Stimulated activated CD8-positive, alpha-beta memory T cell treated with anti-CD3 and anti-CD28 coated beads, Interleukin-7, amount 100 ng/mL, for 4 hours (primary cell): ENCODE data around the gene SMC3.
"Not testable (repeated sequence)": the region's sequence is repeated elsewhere in the genome, so short reads cannot be mapped to it uniquely, and the experiment has no call there.

Source experiments
- DNase-seq, 2 donors: peaks; one replicate each; pipeline ENCODE4 v3.0.0-alpha.2; 2020; ENCODE audit warnings: low read depth in 2 of 2

Gene SMC3

DNA sequence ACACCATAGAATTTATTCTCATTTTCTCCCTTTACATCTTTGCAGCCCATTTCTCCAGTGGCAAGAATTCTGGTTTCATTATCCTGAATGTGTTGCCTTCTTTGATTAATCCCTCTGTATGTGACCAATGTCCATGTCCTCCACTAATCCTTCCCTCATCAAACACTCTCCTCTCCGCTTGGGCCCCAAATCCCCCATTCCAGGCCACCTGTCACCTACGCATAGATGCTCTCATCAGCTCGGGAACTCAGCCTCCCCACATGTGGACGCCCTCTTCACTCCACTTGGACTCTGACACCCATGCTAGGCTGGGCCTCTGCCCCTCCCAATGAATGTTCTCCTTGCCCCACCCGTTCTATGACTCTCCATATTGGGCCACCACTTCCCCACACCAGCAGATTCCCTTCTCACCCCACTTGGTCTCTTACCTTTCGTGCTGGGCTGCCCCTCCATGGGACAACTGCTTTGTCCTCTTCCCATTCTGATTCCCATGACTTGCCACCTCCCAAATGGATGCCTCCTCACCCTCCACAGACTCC lies 57.9 kb downstream of the SMC3 start:
- no peak for DNase-seq

DNA sequence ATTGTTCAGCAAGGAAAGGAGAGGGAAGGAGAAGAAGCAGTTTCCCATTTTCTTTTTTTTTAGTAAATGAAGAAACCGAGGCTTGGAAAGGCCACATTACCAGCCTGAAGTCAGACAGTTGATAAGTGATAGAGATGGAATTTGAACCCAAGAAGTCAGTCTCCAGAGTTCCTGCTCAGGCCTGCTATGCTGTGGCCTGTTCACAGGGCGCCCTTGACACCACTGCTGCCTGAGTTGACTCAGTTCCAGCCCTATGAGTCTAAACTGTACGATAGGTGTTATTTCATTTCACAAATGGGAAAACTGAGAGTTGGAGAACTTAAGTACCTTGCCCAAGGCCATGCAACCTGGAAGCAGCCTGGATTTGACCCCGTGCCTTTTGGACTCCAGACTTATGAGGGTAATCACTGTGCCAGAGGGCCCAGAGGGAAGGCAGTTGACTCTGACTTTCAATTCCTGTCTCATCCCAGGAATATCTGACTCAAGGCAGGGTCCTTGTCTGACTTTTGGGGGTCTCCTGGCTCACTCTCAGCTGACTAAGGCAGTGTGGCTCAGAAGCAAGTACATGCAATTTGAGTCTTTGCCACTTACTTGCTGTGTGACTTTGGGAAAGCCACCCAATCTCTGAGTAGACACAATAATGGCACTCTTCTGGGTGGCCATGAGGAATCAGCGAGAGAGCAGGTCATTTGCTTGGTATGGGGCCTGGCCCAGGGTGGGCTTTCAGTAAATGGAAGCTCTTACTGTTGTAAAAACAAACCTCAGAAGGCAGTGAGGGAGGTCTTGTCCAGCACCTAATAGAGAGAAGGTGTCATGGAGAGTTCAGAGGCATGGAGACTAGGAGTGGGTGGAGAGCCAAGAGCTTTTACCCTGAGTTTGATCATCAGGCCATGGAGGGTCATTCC lies 58.7 kb downstream of the SMC3 start:
- DNase-seq = no peak

DNA sequence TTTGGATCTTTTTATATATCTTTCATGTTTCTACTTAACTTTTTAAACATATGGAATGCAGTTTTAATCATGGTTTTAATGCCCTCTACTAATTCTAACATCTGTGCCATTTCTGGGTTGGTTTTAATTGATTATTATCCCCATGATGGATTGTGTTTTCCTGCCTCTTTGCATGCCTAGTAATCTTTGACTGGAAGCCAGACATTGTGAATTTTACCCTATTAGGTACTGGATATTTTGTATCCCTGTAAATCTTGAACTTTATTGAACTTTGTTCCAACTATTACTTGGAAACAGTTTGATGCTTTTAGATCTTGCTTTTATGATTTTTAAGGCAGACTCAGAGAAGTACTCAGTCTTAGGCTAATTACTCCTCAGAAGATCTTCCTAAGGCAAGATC lies 60.7 kb downstream of the SMC3 start:
- no peak for DNase-seq

DNA sequence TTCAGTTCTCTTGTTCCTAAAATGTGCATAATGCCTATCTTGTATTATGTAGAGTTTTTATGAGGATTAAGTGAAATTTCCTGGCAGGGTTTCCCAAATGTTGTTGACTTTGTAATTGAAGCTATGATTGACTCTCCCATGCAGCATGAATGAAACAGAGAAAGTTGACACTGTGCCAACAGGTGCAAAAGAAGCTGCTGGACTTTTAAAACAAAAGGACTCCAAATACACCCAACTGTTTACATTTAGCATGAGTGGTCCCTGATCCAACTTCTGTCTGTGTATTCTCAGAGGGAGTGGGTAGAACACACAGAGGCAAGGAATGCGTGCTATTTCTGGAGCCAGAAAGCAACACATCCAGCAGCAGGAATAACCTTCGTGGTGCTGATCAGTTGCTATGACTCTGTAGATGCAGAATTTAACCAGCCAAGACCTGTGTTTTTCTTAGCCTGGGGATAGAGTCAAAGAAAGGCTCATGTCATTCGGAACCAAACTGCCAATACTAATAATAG lies 62.2 kb downstream of the SMC3 start:
- no peak for DNase-seq

DNA sequence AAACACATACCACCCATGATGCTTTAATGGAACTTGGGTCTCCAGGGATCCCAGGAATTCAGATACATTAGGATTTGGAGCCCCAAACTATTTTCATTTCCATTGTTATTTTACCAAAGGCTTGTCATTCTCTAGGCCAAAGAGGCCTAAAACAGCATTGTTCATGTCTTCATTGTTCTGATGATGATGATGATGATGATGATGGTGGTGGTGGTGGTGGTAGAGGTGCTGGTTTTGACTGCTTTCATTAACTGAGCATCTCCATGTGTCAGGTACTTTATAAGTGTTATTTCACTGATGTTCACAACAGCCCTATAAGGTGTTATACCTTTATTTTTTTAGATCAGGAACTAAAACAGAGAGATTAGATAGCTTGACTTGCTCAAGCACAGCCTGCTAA lies 64.4 kb downstream of the SMC3 start:
- DNase-seq = no peak

DNA sequence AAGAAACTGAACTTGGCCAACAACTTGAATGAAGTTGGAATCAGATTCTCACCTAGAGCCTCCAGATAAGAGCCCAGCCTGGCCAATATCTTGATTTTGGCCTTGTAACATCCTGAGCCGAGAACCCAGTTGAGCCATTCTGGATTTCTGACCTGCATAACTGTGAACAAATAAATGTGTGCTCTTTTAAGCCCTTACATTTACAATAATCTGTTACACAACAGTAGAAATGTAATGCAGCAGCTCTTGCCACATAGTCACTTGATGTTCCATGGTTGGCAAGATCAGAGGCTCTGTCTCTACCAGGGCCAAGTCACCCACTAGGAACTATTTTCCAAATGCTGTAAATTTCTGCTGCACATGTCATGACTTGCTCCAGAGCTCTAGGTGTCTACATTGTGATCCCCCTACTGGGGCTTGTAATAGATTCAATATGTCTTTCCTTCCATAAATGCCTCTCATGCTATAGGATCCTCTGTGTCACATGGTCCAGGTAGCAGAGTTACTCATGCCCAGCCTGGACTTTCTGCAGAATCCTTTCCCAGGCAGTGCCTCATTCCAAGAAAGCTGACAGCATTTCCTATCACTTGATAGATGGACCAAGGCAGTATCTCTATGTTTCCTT lies 65.2 kb downstream of the SMC3 start:
- DNase-seq = no peak

DNA sequence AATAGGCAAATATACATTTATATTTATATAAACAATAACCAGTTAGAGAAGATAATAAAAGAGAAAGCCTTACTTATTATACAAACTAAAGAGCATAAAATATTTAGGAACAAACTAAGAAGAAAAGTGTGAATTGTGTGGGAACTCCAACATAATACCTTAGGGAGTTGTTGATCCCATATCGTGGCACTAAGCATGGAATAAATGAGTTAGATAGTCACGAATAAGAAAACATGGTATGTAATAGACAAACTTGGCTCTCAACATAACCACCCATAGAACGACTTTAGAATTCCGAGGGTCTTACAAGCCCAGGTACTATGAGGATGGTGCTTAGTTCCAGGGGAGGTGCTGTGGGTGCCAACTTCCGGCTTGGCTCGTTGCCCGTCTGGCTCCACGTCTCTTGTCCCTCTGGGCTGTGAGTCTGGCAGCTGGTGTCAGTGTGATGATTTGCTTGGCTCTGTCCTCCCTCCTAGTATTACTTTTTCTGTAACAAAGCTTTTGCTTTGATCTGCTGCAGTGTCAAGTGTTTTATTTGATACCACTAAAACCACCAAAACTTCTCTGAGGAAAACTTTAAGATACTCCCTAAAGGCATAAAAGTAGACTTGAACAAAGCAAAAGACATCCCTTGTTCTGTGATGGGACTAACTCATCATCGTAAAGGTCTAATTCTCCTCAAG lies 67.2 kb downstream of the SMC3 start:
- no peak for DNase-seq

DNA sequence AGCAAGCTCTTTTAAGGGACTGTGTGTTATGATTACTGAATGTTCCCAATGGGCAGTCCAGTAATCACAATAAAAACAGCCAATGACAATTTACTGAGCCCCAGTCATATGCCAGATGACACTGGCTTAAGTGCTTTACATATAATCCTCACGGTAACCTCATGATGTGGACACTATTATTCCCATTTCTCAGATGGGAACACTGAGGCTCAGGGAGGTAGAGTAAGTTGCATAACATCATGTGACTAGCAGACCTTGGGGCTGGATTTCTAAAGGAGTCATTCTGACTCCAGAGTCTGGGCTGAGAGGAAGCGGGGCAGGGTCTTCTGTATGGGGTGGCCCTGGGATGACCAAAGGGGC lies 69.1 kb downstream of the SMC3 start:
- no peak for DNase-seq

DNA sequence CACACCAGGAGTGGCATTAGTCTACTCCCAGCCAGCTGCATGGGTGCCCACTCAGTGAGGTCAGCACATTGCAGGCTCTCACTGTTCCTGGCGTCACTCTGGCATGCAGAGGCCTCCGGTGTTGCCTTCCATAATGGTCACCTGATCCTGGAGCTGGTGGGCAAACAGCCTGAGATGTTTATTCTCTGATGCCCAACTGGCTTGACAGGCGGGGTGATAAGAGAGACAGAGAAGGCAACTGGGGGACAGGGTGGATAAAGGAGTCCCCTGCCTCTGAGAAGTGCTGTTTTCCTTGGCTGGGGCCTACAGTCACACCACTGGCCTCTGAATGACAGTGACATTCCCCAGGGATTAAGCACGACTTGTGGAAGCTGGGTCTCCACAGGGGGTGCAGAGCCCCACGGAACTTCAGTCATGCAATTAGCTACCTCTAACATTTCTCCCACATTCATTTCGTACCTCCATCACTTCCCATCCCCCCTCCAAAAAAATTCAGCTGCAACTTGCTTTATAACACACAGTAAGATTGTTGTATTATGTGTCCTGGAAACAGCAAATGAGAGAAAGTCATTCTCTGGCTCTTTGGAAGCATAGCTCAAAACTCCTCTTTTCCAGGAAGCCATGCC lies 69.5 kb downstream of the SMC3 start:
- DNase-seq = no peak

DNA sequence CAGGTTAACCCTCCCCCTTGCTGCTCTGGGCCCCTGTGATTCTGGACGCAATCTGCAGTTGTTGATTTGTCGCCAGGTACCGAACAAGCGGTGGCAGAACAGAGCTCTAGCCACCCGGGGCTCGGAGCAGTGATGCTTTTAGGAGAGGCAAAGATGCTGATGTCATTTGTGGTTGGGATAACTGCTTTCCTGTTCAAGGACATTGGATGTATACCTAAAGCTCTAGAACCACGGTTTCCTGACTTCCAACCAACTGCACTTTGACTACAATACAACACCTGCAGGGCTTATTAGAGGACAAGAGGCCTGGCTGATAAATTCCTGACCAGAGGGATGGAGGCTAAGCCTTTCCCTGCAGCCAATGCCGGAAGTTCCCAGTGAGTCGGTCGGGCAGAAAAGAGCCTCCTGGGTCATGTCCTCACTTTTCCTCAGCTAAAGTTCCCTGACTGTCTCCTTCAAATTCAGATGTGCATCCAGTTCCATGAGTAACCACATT lies 70.1 kb downstream of the SMC3 start:
- no peak for DNase-seq

DNA sequence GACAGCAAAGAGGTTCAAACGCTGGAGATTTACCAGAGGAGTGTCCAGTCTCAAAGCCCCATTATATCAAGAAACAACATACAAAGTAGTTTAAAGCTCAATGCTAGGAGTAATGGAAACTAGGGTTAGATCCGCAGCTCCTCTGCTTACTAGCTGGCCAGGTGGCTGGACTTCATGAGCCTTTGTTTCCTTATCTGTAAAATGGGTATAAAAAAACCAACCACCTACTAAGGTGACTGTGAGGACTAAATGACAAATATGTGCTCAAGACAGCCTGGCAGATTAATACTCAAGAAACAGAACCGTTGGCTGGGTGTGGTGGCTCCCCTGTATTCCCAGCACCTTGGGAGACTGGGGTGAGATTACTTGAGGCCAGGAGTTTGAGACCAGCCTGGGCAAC lies 70.8 kb downstream of the SMC3 start:
- DNase-seq = no peak

DNA sequence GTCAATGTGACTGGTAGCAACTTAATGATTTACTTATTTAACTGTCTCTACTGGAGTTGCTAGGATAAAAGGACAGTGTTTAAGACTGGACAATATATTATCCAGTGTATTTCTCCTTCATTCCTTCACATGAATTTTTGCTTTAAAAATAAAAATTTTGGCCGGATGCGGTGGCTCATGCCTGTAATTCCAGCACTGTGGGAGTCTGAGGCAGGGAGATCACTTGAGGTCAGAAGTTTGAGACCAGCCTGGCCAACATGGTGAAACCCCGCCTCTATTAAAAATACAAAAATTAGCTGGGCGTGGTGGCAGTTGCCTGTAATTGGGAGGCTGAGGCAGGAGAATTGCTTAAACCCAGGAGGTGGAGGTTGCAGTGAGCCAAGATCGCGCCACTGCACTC lies 71.6 kb downstream of the SMC3 start:
- DNase-seq = not testable (repeated sequence)

DNA sequence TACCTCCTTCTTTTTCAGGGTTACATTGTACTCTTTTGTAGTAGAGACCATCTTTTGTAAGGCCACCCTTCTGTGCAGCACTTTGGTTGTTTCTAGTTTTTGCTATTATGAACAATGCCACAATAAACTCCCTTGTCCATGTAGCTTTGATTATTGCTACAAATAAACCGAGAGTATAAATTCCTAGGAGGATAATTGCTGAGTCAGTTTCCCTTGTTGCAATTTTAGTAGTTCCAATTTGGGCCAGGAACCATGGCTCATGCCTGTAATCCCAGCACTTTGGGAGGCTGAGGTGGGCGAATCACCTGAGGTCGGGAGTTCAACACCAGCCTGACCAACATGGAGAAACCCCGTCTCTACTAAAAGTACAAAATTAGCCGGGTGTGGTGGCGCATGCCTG lies 72.4 kb downstream of the SMC3 start:
- not testable (repeated sequence) for DNase-seq

DNA sequence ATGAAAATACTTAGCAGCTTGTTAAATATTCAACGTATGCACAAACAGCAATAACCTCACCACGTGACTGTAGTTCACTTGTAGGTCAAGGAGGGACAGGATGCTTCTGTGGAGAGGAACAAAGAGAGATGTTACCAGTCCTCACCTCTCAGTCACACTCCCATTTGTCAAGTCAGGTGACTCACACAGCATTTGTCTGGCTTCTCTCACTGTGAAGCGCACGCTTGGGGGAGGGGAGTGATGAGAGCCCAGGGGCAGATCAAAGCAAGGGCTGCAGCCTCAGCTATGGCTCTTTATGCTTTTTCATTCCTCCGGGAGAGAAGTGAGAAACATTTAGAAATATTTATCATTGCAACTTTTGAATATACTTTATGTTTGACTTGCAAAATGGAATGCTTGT lies 73.8 kb downstream of the SMC3 start:
- peak in 1 of 2 donors; percentile 23 for DNase-seq

DNA sequence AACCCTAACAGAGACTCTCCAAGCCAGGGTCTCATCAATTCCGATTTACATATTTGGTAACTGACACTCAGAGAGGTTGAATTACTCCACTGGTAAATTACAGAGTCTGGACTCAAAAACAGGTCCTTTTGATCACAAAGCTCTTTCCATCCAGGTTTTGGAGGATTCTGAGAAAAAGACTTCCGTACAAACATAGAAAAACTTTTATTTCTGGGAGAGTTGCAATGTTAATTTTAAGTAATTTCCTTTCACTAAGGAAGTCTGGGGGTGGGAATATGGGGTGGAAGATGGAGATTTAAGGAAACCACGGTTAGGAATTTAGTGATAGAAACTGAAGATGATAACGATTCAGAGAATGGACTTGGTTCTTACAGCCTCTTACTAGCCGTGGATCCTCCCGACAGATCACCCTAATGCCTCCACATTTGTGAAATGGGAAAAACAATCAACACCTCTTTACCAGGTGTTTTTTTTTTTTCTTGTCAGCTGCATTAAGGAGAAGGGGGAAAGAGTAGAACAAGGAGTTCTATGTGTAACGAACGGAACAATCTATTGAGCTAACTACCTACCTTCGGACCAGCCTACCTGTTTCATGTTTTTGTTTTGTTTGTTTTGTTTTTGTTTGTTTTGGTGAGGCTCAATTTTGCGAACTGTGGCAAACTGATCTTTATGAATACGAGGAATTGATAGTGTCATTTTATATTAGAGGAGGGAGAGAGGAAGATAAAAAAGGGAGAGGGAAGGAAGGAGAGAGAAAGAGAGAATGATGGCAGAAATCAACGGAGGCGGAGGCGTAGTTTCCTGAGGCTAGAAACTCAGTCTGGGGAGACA lies 74.9 kb downstream of the SMC3 start:
- DNase-seq = no peak

DNA sequence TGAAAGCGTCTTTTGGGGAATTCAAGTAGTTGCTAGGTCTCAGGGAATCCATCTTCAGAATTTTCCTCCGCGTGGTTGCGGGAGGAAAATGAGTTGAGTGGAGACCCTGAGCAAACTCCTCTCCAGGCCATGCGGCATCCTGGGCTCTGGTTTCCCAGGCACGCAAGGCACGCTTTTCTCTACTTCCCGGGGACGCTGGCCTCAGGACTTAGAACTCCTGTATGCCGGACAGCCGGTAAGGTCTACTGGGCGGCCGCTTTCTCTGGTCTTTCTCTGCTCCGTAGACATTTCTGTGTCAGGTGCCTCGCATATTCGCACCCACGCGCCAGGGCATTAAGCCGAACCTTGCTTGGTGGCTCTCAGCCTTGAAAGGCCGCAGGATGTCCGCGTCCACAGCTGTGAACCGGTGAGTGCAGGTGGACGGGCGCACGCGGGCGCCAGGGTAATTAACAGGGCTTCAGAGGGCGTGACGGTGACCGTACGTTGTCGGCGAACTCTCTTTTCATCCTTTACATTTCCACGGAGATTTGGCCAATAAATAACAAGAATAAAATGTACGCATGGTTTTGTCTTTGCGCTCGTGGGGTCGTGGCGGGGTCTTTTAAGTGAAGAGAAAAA lies 75.6 kb downstream of the SMC3 start:
- no peak for DNase-seq

DNA sequence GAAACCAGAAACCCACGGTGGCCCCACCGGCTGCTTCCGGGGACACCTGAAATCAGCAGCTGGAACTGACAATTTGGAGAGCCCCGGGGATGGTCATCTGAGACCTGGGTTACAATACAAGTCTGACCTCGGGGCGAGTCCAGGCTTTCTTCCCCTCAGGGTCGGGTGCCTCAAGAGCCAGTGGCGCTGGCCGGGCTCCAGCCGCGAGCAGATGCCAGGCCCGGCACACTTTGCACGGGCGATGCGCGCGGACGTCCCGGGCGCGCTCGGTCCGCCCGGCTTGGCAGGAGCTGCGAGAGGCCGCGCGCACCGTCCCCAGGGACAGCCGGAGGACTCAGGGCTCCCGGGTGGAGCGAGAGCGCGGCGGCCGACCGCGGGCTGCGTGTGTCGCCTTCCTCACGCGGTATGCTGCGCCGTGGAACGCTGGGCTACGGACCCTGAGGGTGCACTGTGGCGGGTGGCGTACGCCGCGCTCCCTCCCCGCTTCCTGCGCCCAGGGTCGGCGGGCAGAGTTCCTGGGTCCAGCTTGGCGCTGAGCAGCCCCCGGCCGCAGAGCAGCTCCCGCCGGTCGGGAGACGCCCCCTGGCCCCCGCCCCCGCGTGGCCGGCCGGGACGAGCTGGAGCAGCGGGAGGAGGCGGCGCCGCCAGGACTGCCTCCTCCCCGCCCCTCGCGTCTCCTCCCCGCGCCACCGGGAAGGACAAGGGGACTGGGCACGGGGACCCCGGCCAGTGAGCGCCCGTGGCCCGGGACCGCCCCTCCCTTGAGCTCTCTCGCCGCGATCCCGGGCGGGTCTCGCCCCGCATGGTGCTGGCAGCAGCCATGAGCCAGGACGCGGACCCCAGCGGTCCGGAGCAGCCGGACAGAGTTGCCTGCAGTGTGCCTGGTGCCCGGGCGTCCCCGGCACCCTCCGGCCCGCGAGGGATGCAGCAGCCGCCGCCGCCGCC lies 76.4 kb downstream of the SMC3 start, which contains the start of gene RBM20:
TSS of gene RBM20 (plus strand) at position 684 of the 945 bp plus-strand sequence. CDS start at position 803, 119 bp downstream.
- no peak for DNase-seq

DNA sequence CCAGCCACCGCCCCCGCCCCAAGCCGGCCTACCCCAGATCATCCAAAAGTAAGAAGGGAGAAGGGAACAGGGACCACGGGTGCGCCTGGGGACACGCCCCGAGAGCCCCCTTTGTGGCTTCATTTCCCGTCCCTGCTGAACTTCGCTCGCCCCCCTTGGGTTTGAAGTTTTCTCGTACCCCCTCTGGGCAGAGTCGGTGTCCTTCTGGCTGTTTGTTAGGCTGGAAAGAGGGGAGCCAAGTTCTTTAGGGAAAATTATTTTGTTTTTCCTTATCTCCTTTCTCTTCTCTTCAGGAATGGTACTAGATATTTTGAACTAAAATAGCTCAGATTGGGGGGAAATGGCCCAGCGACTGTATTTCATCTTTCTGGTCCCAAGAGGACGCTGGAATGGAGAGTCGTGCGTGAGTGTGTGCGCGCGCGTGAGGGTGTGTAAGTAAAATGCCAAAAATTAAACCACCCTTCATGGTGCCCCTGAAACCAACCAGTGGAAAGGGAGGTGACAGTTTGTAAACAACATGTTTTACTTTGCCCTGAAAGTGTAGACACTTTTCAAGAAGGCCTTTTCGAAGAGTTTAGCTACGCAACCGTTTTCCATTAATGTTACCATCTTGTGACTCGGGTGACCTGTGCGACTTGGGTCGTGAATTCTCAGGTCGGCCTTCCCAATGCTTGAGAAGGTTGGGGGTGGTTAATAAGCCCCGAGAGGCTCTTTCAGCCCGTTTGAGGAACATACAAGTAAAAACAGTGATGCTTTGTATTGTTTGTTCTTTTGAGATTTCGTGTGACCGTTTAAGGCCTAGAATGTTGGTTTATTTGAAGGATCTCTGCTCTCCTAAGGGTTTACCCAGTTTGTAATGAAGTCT lies 77.3 kb downstream of the SMC3 start:
- no peak for DNase-seq
